Skeletal muscle cell (primary cell): Measurements from ENCODE around the gene STARD8.

Experiments used
- DNase-seq: peaks from one replicate; pipeline ENCODE4 v3.0.0-alpha.2; 2010; ENCODE audit warnings: low read depth
- H3K4me3 ChIP-seq: 2 replicates; pipeline ENCODE4 v1.5.1; 2011; ENCODE audit warnings: low read depth, mild to moderate bottlenecking, control low read depth, low read length, moderate library complexity

The STARD8 gene

DNA sequence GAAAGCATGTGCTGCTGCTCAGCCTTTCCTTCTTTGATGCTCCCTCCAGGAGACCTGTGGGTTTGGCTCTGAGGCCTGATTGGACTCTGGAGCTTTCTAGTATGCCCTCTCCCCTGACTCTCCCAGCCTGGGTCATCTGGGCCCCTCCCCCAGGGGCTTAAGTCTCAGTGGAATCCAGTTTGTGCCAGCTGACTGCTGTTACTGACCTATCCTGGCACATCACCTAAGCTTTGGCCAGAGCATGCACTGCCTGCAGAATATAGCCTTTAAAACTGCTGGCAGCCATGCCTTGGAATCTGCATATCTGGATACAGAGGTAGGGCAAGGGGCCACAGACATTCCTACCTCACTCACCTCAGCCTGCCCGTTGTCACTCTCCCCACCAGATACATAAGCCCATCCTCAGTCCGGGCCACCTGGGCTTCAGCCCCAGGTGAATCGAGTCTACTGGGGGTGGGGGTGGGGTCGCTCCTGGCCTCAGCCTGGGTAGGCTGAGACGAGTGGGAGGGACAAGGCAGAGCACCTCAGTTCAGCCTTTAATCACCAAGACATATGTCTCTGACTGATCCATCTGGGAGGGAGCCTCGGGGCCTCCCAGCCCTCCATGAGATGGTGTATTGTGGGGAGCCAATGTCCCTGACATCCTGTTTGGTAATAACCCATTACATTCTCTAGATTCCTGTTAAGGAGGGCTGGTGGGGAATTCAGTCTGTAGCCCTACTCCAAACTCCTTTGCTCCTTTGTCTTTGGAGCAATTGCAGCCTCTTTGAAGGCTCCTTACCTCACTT, 61.2 kb downstream of the STARD8 start:
- no peak for DNase-seq
- no peak overlapping the region for H3K4me3 ChIP-seq

DNA sequence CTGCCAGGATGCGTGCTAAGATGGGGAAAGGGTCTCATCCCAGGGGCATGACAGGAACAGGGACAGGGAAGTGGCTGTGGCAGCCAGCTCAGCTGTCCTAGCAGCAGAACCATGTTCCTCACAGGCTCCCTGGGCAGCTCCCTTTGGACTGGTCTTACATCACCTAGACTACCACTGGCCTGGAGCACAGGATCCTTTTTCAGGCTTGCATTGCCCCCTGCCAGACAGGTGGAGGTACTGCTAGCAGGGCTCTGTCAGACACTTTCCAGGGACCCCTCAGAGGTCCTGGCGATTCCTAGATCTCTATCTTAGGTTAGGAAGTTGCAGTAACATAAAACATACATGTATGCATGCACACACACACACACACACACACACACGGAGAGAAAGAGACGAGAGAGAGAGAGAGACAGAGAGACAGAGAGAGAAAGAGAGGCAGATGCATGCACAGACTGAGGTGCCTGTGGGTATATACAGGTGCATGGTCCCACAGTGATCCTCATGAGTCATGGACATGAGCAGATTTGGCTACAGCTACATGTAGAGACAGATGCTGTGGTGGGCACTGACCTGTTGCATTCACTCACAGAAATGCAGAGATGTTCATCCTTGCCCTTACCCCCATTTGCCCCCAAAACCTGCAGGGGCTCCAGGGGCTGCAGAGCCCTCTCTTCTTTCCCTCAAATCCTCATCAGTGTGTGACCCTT, 63.6 kb downstream of the STARD8 start:
- no peak overlapping the region for H3K4me3 ChIP-seq
- no peak for DNase-seq

DNA sequence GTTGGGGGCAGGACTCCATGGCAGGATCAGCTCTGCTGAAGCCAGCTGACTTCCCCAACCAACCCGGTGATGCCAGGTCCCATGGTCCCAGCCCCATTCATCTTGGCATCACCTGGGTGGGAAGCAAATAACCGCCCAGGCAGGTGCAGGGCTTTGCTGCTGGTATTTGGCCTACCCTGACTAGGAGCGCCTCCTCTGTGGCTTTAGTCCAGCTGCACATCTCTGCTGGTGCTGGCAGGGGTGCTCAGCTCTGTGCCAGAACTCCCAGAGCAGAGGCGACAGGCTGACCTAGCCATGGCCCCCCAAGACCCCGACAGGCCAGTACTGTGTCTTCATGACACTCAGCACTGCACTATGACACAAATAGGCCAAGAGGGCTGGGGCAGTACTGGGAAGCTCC, 64.4 kb downstream of the STARD8 start:
- H3K4me3 ChIP-seq, result no peak overlapping the region
- DNase-seq, result no peak

DNA sequence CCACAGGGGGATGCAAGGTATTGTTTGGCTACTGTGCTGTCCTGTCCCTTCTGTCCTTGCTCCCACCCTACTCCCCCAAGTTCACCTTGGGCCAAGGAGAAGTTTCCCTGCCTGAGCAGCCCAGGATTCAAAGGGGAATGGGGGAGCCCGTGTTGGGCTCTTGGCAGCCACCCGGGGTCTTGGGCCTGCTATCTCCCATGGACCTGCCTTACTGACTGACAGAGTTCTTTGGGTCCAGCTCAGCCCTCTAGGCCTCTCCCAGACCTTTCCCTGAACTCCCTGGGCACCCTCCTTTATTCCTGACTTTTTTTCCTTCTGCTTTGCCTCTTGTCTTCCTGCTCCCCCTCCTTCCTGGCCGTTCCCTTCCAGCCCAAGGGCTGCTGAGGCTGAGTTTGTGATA, 67.4 kb downstream of the STARD8 start:
- DNase-seq, result no peak
- H3K4me3 ChIP-seq, result no peak overlapping the region

DNA sequence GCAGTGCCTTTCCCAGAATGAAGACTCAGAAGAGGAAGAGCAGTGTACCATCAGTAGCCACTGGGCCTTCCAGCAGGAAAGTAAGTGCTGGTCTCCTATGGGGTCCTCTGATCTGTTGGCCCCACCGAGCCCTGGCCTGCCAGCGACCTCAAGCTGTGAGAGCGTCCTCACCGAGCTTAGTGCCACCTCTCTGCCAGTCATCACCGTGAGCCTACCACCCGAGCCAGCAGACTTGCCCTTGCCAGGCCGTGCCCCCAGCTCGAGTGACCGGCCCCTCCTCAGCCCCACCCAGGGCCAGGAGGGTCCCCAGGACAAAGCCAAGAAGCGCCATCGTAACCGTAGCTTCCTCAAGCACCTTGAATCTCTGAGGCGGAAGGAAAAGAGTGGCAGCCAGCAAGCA, 69.7 kb downstream of the STARD8 start:
- no peak for DNase-seq

DNA sequence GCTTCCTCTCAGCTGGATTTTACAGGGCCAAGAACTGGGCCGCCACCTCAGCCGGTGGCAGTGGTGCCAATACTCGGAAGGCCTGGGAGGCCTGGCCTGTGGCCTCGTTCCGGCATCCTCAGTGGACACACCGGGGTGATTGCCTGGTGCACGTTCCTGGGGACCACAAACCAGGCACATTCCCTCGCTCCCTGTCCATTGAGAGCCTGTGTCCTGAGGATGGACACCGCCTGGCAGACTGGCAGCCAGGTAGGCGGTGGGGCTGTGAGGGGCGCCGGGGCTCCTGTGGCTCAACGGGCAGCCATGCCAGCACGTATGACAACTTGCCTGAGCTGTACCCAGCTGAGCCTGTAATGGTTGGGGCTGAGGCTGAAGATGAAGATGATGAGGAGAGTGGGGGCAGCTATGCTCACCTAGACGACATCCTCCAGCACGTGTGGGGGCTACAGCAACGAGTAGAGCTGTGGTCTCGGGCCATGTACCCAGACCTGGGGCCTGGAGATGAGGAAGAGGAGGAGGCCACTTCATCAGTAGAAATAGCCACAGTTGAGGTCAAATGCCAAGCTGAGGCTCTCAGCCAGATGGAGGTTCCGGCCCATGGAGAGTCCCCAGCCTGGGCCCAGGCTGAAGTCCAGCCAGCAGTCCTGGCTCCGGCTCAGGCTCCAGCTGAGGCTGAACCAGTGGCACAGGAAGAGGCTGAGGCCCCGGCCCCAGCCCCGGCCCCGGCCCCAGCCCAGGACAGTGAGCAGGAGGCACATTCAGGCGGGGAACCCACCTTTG, 70.4 kb downstream of the STARD8 start:
- no peak overlapping the region for H3K4me3 ChIP-seq
- DNase-seq, result no peak

More for the DNA sequence above, 69.7 kb downstream of the STARD8 start:
- no peak overlapping the region for H3K4me3 ChIP-seq

DNA sequence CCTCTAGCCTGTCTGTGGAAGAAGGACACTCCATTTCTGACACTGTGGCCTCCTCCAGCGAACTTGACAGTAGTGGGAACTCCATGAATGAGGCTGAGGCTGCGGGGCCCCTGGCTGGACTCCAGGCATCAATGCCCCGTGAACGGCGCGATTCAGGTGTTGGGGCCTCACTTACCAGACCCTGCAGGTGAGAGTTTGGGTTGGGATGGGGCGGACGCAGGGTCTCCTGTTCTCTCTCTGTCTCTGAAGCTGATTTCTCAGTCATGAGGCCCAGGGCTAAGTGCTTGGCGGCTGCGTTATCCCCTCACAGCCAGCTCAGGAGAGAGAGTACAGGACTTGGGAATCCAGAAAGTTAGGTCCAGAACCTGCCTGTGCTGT, 71.0 kb downstream of the STARD8 start:
- H3K4me3 ChIP-seq, result no peak overlapping the region
- DNase-seq, result no peak

DNA sequence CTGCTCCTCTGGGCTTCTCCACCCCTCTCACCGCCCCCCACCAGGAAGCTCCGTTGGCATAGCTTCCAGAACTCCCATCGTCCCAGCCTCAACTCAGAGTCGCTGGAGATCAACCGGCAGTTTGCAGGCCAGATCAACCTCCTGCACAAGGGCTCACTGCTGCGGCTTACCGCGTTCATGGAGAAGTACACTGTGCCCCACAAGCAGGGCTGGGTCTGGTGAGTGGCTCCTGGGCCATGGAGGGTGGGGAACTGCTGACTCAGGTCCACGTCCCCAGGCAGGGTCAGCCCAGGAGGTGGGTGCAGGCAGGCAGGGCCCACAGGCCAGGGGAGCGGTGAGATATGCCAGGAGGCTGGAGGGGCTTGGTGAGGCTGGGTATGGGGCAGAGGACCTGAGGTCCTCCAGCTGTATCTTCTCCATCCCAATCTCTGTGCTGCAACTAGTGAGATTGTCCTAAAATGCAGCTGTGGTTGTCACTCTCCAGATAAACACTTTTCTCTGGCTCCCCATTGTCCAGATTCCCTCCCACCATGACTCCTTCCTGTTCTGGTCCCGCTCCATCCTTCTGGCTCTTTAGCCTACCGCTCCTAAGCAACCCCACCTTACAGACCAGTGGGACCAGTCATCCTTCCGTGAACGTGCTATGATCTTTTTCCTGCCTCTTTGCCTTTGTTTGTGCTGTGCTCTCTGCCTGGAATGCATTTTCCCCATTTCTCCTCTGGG, 71.9 kb downstream of the STARD8 start:
- H3K4me3 ChIP-seq, result no peak overlapping the region
- no peak for DNase-seq

DNA sequence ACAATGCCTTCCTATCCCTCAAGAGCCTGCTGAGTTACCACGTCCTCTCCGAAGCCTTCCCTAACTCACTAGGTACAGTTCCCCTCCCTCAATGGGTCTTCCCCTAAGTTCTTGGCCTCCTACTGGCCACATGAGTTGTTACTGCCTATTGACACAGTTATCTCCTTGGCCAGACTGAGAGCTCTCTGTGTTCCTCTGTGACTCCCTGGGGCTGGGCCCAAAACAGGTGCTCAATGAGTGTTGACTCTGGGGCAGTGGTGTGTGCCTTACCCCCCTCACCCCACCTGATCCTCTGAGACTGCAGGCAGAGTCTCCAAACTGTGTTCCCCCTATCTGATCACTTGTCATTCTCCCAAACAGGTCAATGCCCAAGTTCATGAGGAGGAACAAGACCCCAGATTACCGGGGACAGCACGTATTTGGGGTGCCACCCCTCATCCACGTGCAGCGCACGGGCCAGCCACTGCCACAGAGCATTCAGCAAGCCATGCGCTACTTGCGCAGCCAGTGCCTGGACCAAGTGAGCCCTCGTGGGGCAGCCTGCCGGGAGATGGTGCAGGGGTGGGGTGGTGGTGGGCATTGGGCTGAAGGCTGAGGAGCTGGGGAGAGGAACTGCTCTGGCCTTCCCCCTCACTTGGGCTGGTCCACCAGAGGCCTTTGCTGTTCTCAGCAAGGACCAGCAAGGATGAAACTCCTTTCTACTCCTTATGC, 72.6 kb downstream of the STARD8 start:
- DNase-seq, result no peak
- H3K4me3 ChIP-seq, result no peak overlapping the region

DNA sequence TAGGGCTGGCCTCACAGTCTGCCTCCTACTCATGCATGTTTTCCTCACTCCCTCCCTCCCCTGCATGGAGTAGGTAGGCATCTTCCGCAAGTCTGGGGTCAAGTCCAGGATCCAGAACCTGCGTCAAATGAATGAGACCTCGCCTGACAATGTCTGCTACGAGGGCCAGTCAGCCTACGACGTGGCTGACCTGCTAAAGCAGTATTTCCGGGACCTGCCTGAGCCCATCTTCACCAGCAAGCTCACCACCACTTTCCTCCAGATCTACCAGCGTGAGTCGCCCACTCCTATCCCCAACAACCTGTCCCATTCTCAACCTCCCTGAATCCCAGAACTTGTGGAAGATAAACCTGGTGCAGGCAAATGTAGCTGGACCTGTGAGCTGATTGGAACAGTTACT, 73.4 kb downstream of the STARD8 start:
- DNase-seq, result no peak
- H3K4me3 ChIP-seq, result no peak overlapping the region

DNA sequence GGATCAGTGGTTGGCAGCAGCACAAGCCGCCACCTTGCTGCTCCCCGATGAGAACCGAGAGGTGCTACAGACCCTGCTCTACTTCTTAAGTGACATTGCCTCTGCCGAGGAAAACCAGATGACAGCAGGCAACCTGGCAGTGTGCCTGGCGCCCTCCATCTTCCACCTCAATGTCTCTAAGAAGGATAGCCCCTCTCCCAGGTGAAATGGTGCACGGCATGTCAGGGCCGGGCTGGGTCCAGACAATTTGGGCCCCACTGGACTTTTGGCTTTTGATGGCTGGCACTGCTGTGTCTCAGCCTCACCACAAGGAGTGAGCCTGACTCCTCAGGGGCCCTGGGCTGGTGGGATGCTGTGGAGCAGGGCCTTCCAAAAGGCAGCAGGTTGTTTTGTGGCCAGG, 74.1 kb downstream of the STARD8 start:
- no peak overlapping the region for H3K4me3 ChIP-seq
- no peak for DNase-seq

DNA sequence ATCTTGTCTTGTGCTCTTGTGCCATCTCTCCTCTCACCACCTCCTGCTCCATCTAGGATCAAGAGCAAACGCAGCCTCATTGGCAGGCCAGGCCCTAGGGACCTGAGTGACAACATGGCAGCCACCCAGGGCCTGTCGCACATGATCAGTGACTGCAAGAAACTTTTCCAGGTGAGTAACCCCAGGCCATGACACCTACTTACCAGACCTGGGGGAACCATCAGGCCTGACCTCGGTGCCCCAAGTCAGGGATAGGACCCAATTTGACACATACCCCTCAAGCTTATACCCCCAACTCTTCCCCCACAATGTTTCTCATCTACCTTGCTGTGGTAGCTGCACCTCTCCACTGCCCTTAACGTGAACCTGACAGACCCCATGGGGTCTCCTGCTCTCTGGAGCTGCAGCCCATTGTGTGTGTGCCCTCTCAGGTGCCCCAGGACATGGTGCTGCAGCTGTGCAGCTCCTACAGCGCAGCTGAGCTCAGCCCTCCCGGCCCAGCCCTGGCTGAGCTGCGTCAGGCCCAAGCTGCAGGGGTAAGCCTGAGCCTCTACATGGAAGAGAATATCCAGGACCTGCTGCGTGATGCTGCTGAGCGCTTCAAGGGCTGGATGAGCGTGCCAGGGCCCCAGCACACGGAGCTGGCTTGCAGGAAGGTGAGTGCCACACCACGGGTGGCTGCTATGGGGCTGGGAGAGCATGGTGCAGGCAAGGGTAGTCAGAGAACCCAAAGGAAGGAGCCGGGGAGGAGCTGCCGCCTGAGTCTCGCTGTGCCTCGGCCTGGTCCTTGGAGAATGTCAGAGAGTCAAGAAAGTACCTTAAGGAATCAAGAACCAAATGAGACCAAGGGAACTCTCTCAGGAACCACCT, 74.8 kb downstream of the STARD8 start:
- DNase-seq, result no peak
- no peak overlapping the region for H3K4me3 ChIP-seq

DNA sequence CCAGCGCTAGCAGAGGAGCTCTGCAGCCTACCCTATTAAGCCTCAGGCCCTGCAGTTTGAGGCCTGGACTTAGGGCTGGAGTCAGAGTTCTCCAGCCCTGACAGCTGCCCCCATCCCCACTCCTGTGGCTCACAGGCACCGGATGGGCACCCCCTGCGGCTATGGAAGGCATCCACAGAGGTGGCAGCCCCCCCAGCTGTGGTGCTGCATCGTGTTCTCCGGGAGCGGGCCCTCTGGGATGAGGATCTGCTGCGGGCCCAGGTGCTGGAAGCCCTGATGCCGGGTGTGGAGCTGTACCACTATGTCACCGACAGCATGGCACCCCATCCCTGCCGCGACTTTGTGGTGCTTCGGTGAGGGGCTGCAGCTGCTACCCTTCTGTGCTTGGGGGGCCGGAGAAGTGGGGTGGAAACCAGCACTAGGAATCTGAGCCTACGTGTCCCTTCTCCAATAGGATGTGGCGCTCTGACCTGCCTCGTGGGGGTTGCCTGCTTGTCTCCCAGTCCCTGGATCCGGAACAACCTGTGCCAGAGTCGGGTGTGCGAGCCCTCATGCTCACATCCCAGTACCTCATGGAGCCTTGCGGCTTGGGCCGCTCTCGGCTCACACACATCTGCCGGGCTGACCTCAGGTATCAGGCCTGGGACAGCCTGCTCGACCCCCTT, 76.2 kb downstream of the STARD8 start:
- H3K4me3 ChIP-seq, result no peak overlapping the region
- DNase-seq, result no peak

DNA sequence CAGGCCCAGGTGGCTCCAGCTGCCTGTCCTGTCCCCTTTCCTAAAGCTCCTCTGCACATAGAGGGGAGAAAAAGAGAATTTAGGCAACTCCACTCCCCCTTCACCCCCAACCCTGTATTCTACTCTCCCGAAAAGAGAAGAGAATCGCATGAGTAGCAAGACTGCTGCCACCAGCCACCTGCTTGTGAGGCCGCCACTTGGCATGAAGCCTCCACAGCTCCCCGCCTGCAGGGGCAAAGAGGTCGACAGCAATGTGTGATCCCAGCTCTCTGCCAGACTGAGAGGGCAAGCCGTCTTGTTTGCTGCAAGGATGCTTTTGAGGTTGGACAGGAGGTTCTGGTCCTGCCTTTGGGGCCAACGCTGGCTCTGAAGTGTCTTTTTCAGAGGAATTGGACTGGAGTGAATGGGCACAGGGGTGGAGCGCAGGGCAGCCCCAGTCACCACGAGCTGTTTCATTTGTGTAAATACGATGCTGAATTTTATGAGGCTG, 77.1 kb downstream of the STARD8 start:
- no peak for DNase-seq
- no peak overlapping the region for H3K4me3 ChIP-seq

DNA sequence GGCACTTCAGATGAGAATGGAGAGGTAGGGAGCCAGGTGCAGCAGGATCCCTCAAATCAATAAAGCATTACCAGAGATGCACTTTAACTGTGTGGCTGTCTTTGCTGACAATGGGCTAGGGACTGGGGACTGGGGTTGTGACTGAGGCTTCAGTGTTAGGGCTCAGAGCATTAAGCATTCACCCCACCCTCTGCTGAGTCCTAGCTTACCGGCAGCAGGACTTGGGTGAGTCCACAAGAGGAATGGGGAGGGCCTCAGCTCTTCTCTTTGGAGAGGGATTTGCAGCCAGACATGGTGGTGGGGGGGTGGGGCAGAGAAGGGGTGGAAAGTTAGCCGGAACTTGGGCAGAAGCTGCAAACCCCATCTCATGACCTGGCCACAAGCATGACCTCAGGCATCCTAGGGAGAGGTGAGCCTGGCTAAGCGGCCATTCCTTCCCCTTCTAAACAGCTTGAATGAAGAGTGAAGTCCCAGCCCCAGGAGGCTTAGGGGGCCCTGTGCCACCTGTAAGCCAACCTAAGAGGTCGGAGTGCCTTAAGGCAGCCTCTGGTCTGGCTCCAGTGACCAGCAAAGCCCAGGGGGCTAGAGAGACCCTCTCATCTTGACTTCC, 78.4 kb downstream of the STARD8 start:
- H3K4me3 ChIP-seq, result no peak overlapping the region
- DNase-seq, result no peak

DNA sequence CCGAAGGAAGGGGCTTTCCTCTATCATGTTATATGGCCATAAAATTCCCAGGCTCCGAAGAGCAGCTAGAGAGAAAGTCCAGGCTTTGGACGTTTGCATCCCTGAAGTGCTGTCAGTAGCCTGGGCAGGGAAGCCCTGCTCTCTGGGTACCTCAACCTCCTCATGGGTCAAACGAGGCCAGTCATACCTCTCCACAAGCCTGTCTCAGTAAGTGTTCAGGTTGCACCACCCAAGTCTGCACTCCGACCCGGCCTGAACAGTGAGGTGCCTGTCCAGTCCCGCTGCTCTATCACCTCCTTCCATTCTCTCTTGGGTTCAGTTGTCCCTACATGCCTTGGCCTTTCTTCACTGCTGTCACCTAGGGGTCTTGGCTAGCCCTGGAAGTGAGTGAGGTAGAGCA, 78.9 kb downstream of the STARD8 start:
- no peak for DNase-seq
- H3K4me3 ChIP-seq, result no peak overlapping the region

DNA sequence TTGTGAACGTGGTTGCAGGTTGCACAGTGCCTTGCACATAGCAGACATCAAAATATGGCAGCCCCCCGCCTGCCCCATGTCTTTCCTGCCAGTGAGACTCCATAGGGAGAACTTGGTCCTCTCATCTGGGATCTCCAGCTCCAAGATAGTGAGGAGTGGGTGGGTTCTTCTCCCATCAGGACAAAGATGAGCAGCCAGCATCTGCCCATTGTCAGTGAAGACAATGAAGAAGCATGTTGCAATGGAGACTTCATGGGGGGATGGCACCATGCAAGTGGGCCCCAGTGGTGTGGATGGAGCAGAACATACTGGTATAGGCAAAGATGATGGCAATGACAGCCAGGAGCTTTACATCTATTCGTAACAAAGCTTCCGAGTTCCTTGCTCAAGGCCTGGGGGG, 80.2 kb downstream of the STARD8 start:
- no peak overlapping the region for H3K4me3 ChIP-seq
- no peak for DNase-seq
